SK-N-SH (cell line): ENCODE results near the gene LAMTOR4. TPM values are rescaled to one million over a fixed set of nuclear protein-coding genes. Genes with fewer than 3 reads are reported as not detected.

Experiments used
- CTCF ChIA-PET: fragments of 300-600, 350-600 bp; formaldehyde crosslinking; extraction: SDS; loops from one replicate; lab custom pipeline; 2021; lab: Yijun Ruan, JAX
- POLR2A ChIA-PET: fragments of 350-600 bp; sonication (Branson Sonifier 250); formaldehyde crosslinking; extraction: SDS; loops from one replicate; lab custom pipeline; 2020; ENCODE audit warnings: antibody characterized with exemption, inconsistent platforms; lab: Yijun Ruan, JAX
- DNase-seq: peaks from one replicate; pipeline ENCODE4 v3.0.0; 2012
- H2AFZ ChIP-seq: fragments of 200-600 bp; sonication (generic); 2 replicates; pipeline ENCODE4 v1.8.1; 2016; ENCODE audit warnings: antibody characterized with exemption, mild to moderate bottlenecking, low read depth
- H3F3A ChIP-seq: fragments of 200-600 bp; sonication (generic); replicated peaks from 2 replicates; pipeline ENCODE3; 2016; ENCODE audit warnings: antibody characterized with exemption, mild to moderate bottlenecking; ENCODE audit not compliant: insufficient read depth
- H3K27ac ChIP-seq, 2 experiments: fragments of 200-500 bp in 1 of 2; fragments of 200-600 bp in 1 of 2; sonication (Bioruptor generic) in 1 of 2; sonication (generic), shearing (Covaris generic) in 1 of 2; 2 replicates each; pipeline versions ENCODE4 v1.5.1 to v1.6.1; 2014 to 2016; ENCODE audit warnings: low read depth in 2 of 2, inconsistent platforms in 1 of 2, low read length in 1 of 2, mild to moderate bottlenecking in 1 of 2, mixed read lengths in 1 of 2
- H3K27me3 ChIP-seq: fragments of 200-600 bp; sonication (generic), shearing (Covaris generic); 2 replicates; pipeline ENCODE4 v1.6.1; 2016; ENCODE audit warnings: mixed run types; ENCODE audit not compliant: insufficient read depth
- H3K36me3 ChIP-seq, 2 experiments: fragments of 200-500 bp in 1 of 2; fragments of 200-600 bp in 1 of 2; sonication (Bioruptor generic) in 1 of 2; sonication (generic) in 1 of 2; replicated peaks in 1 of 2; 2 replicates each; pipeline versions ENCODE3 to v1.5.1; 2014 to 2016; ENCODE audit warnings: low read length in 1 of 2, mild to moderate bottlenecking in 1 of 2; ENCODE audit not compliant: insufficient read depth in 2 of 2, control insufficient read depth in 1 of 2
- H3K4me1 ChIP-seq, 2 experiments: fragments of 200-500 bp in 1 of 2; fragments of 200-600 bp in 1 of 2; sonication (Bioruptor generic) in 1 of 2; sonication (generic), shearing (Covaris generic) in 1 of 2; 2 replicates each; pipeline versions ENCODE4 v1.5.1 to v1.6.1; 2014 to 2016; ENCODE audit warnings: low read depth in 1 of 2, low read length in 1 of 2, mixed run types in 1 of 2; ENCODE audit not compliant: insufficient read depth in 2 of 2, control insufficient read depth in 1 of 2
- H3K4me2 ChIP-seq: fragments of 200-600 bp; sonication (generic), shearing (Covaris generic); 2 replicates; pipeline ENCODE4 v1.6.1; 2017; ENCODE audit warnings: mixed run types
- H3K4me3 ChIP-seq, 2 experiments: fragments of 200-500 bp in 1 of 2; fragments of 200-600 bp in 1 of 2; sonication (Bioruptor generic) in 1 of 2; sonication (generic), shearing (Covaris generic) in 1 of 2; 2 replicates each; pipeline versions ENCODE4 v1.5.1 to v1.8.1; 2014 to 2016; ENCODE audit warnings: low read depth in 2 of 2, inconsistent platforms in 1 of 2, low read length in 1 of 2, mild to moderate bottlenecking in 1 of 2, mixed read lengths in 1 of 2, moderate library complexity in 1 of 2
- H3K79me2 ChIP-seq: fragments of 200-600 bp; sonication (generic); 2 replicates; pipeline ENCODE4 v1.8.1; 2017; ENCODE audit warnings: mild to moderate bottlenecking; ENCODE audit not compliant: insufficient read depth
- H3K9ac ChIP-seq: fragments of 200-600 bp; sonication (generic); 2 replicates; pipeline ENCODE4 v1.6.1; 2017; ENCODE audit warnings: mixed run types
- H3K9me2 ChIP-seq: fragments of 200-600 bp; sonication (generic); 2 replicates; pipeline ENCODE4 v1.6.1; 2017; ENCODE audit warnings: mixed run types
- H3K9me3 ChIP-seq: fragments of 200-600 bp; sonication (generic); 2 replicates; pipeline ENCODE4 v1.6.1; 2017; ENCODE audit warnings: mixed run types, mild to moderate bottlenecking, moderate library complexity
- H4K20me1 ChIP-seq: fragments of 200-600 bp; sonication (generic); 2 replicates; pipeline ENCODE4 v1.6.1; 2017; ENCODE audit warnings: mild to moderate bottlenecking, mixed run types; ENCODE audit not compliant: insufficient read depth
- CHD2 ChIP-seq: fragments of 150-350 bp; IDR thresholded peaks from 2 replicates; pipeline ENCODE4 v1.6.1; 2018; ENCODE audit warnings: low read length; ENCODE audit not compliant: partially characterized antibody
- ELF1 ChIP-seq: IDR thresholded peaks from 2 replicates; pipeline ENCODE4 v1.4.0; 2012
- FOXJ3 ChIP-seq: sonication (generic); formaldehyde crosslinking; IDR thresholded peaks from 2 replicates; pipeline ENCODE4 v1.5.1; 2020; ENCODE audit warnings: mild to moderate bottlenecking, missing genetic modification reagents
- FOXM1 ChIP-seq: IDR thresholded peaks from 2 replicates; pipeline ENCODE4 v1.4.0; 2012; ENCODE audit warnings: low read depth, mild to moderate bottlenecking
- GABPA ChIP-seq: IDR thresholded peaks from 2 replicates; pipeline ENCODE4 v1.4.0; 2012; ENCODE audit warnings: low read depth, mild to moderate bottlenecking
- GATA2 ChIP-seq: sonication (generic); formaldehyde crosslinking; IDR thresholded peaks from 2 replicates; pipeline ENCODE4 v1.5.0; 2020; ENCODE audit warnings: mild to moderate bottlenecking, missing genetic modification reagents
- JUND ChIP-seq: IDR thresholded peaks from 2 replicates; pipeline ENCODE4 v1.4.0; 2012
- MEF2A ChIP-seq: IDR thresholded peaks from 2 replicates; pipeline ENCODE4 v1.4.0; 2012; ENCODE audit warnings: low read depth, borderline replicate concordance
- MXI1 ChIP-seq: IDR thresholded peaks from 2 replicates; pipeline ENCODE4 v1.6.1; 2012; ENCODE audit warnings: mild to moderate bottlenecking, low read depth, low read length, improper control_type of control experiment
- NFIC ChIP-seq: IDR thresholded peaks from 2 replicates; pipeline ENCODE4 v1.4.0; 2012; ENCODE audit warnings: borderline replicate concordance
- NRF1 ChIP-seq: IDR thresholded peaks from 2 replicates; pipeline ENCODE4 v1.6.1; 2012; ENCODE audit warnings: low read depth, mild to moderate bottlenecking, low read length
- POLR2AphosphoS5 ChIP-seq: IDR thresholded peaks from 2 replicates; pipeline ENCODE4 v1.6.1; 2012; ENCODE audit warnings: low read depth, low read length
- RAD21 ChIP-seq: IDR thresholded peaks from 2 replicates; pipeline ENCODE4 v1.6.1; 2012; ENCODE audit warnings: mild to moderate bottlenecking, low read length
- RCOR1 ChIP-seq: fragments of 150-350 bp; IDR thresholded peaks from 2 replicates; pipeline ENCODE4 v1.6.1; 2017; ENCODE audit warnings: antibody characterized with exemption, low read length
- RXRA ChIP-seq: IDR thresholded peaks from 2 replicates; pipeline ENCODE4 v1.4.0; 2012; ENCODE audit warnings: low read depth, mild to moderate bottlenecking, borderline replicate concordance
- SIN3A ChIP-seq: IDR thresholded peaks from 2 replicates; pipeline ENCODE4 v1.6.1; 2012; ENCODE audit warnings: low read depth, mild to moderate bottlenecking, low read length, moderate library complexity, borderline replicate concordance
- SMC3 ChIP-seq: IDR thresholded peaks from 2 replicates; pipeline ENCODE4 v1.6.1; 2012; ENCODE audit warnings: low read depth, low read length, improper control_type of control experiment
- TCF12 ChIP-seq: IDR thresholded peaks from 2 replicates; pipeline ENCODE4 v1.4.0; 2012
- TEAD4 ChIP-seq: IDR thresholded peaks from 2 replicates; pipeline ENCODE4 v1.4.0; 2012; ENCODE audit warnings: mild to moderate bottlenecking, borderline replicate concordance; ENCODE audit not compliant: insufficient read depth
- YY1 ChIP-seq: IDR thresholded peaks from 2 replicates; pipeline ENCODE4 v1.4.0; 2012; ENCODE audit warnings: low read depth, mild to moderate bottlenecking
- WGBS: methylation state at CpG from one replicate; pipeline ENCODE4 v1.1.6; 2017; ENCODE audit warnings: low lambda C conversion rate; 5-methylcytosine and 5-hydroxymethylcytosine counted together
- polyA plus RNA-seq, 3 experiments: library from polyadenylated mRNA; depleted of rRNA; stranded (reverse); fragments of >200 nt; gene quantifications; 2 replicates each; pipeline ENCODE4 v1.2.3, GENCODE V29; 2012
- TF ChIP-seq, protein P1 (sequence below): IDR thresholded peaks from 2 replicates; pipeline ENCODE4 v1.4.0; 2012; ENCODE audit warnings: low read depth, borderline replicate concordance
- TF ChIP-seq, protein P2 (sequence below): IDR thresholded peaks from 2 replicates; pipeline ENCODE4 v1.4.0; 2012; ENCODE audit warnings: low read depth, borderline replicate concordance
- TF ChIP-seq, protein P3 (sequence below): fragments of 200-600 bp; sonication (generic); IDR thresholded peaks from 2 replicates; pipeline ENCODE4 v1.6.1; 2017; ENCODE audit warnings: antibody characterized with exemption, mild to moderate bottlenecking, moderate library complexity
- TF ChIP-seq, protein P4 (sequence below): IDR thresholded peaks from 2 replicates; pipeline ENCODE4 v1.6.1; 2012; ENCODE audit warnings: mild to moderate bottlenecking, low read depth, low read length, moderate library complexity

The LAMTOR4 gene
- 600 and 630 TPM in 2 replicates for polyA plus RNA-seq (2012; rRNA removed)
- polyA plus RNA-seq (2012; cell fraction: cytosol; rRNA removed), result 369 and 475 TPM in 2 replicates
- 373 and 722 TPM in 2 replicates for polyA plus RNA-seq (2012; cell fraction: nucleus; rRNA removed)

DNA sequence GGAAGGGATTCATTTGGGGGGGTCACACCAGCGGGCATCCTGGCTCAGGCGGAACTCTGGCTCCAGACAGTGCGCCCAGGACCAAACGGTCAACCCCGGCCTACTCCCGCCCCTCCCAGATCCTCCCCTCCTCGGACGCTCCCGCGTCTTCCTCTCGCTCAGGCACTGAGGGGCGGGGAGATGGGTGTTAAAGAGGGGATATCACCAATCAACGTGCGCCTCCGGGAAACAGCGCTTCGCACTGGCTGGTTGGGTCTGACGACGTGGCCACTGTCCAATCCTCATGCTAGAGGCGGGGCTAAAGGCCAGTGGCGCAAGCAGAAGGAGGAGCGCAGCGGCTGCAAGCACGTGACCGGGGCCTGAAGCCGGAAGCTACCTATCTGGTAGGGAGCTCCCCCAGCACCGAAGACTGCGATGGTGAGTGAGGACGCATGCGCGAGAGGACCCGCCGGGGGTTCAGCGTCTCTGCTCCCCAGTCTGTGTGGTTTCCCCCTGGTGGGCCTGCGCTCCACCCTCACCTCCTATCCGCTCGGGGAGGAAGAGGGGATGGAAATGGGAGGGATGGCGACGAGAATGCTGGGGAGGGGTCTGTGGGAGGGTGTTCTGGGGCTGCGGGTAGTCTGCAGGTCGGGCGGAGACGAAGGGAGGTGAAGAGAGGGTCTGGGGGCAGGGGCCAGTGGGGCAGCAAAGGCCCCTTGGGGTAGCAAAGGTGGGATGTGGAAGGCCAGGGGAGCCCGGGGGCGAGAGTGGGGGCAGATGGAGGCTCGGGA lies at the start of gene LAMTOR4:
Gene LAMTOR4, plus strand, starts transcription at position 360 of the 770 bp plus-strand sequence. Its CDS starts 55 bp downstream, at position 415.
- Histone ChIP-seq H3K36me3 (peaks cover 6 to 21% of the 10 kb centered on the region in 2 experiments), H3K9me2 (no peaks in the 10 kb centered on the region), H2AFZ (peak within 1 kb of the TSS; percentile 94), H3K9ac (peak within 1 kb of the TSS; percentile 90), H3F3A (peaks cover 20% of the 10 kb centered on the region), H3K79me2 (peaks cover 41% of the 10 kb centered on the region), H3K27ac (peak within 1 kb of the TSS; percentile 57 to 80; a peak in 3 of 4 replicates), H4K20me1 (no peaks in the 10 kb centered on the region), H3K4me3 (peak within 1 kb of the TSS; percentile 66 to 83), H3K9me3 (no peaks in the 10 kb centered on the region), H3K27me3 (no peaks in the 10 kb centered on the region), H3K4me2 (peak within 1 kb of the TSS; percentile 96), H3K4me1 (peaks cover 5 to 7% of the 10 kb centered on the region in 2 experiments; a peak in 2 of 4 replicates)
- DNase-seq, result peak; percentile 98
- WGBS, result under 1% methylated on average over 43 of the region's 46 CpGs
- POLR2A ChIA-PET, result interaction anchor here (0.5 to 3.6 kb wide), 11 partner anchors 10 to 280 kb away, joined by 3 to 25 read pairs (median 5); partner anchors contain the start of genes AP4M1, GAL3ST4, MBLAC1 and MCM7
- CTCF ChIA-PET, result interaction anchor here (0.6 to 6.5 kb wide), 6 partner anchors 9 to 67 kb away, joined by 3 to 73 read pairs (median 5); partner anchors contain the start of gene TRAPPC14
- TF ChIP-seq NRF1 (peak; percentile 81), JUND (no peak), RCOR1 (0 out of 2 replicates have a peak, but pooled peaks have one; percentile 21), MEF2A (no peak), RXRA (no peak), MXI1 (peak; percentile 93), ELF1 (peak; percentile 78), POLR2AphosphoS5 (peak; percentile 91), SMC3 (peak; percentile 15; the same call in 1 of the 2 replicates), SIN3A (peak; percentile 27; the same call in 1 of the 2 replicates), TCF12 (no peak), CHD2 (peak; percentile 92), RAD21 (no peak), GABPA (peak; percentile 65), TEAD4 (no peak), FOXJ3 (CRISPR knock-in tag) (no peak), FOXM1 (no peak), NFIC (no peak), YY1 (peak; percentile 54), GATA2 (no peak)
- TF ChIP-seq, protein P1, sequence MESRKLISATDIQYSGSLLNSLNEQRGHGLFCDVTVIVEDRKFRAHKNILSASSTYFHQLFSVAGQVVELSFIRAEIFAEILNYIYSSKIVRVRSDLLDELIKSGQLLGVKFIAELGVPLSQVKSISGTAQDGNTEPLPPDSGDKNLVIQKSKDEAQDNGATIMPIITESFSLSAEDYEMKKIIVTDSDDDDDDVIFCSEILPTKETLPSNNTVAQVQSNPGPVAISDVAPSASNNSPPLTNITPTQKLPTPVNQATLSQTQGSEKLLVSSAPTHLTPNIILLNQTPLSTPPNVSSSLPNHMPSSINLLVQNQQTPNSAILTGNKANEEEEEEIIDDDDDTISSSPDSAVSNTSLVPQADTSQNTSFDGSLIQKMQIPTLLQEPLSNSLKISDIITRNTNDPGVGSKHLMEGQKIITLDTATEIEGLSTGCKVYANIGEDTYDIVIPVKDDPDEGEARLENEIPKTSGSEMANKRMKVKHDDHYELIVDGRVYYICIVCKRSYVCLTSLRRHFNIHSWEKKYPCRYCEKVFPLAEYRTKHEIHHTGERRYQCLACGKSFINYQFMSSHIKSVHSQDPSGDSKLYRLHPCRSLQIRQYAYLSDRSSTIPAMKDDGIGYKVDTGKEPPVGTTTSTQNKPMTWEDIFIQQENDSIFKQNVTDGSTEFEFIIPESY, result no peak
- TF ChIP-seq, protein P2, sequence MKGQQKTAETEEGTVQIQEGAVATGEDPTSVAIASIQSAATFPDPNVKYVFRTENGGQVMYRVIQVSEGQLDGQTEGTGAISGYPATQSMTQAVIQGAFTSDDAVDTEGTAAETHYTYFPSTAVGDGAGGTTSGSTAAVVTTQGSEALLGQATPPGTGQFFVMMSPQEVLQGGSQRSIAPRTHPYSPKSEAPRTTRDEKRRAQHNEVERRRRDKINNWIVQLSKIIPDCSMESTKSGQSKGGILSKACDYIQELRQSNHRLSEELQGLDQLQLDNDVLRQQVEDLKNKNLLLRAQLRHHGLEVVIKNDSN, result peak; percentile 96
- TF ChIP-seq, protein P3, sequence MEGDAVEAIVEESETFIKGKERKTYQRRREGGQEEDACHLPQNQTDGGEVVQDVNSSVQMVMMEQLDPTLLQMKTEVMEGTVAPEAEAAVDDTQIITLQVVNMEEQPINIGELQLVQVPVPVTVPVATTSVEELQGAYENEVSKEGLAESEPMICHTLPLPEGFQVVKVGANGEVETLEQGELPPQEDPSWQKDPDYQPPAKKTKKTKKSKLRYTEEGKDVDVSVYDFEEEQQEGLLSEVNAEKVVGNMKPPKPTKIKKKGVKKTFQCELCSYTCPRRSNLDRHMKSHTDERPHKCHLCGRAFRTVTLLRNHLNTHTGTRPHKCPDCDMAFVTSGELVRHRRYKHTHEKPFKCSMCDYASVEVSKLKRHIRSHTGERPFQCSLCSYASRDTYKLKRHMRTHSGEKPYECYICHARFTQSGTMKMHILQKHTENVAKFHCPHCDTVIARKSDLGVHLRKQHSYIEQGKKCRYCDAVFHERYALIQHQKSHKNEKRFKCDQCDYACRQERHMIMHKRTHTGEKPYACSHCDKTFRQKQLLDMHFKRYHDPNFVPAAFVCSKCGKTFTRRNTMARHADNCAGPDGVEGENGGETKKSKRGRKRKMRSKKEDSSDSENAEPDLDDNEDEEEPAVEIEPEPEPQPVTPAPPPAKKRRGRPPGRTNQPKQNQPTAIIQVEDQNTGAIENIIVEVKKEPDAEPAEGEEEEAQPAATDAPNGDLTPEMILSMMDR, result peak; percentile 13; the same call in 1 of the 2 replicates
- TF ChIP-seq, protein P4, sequence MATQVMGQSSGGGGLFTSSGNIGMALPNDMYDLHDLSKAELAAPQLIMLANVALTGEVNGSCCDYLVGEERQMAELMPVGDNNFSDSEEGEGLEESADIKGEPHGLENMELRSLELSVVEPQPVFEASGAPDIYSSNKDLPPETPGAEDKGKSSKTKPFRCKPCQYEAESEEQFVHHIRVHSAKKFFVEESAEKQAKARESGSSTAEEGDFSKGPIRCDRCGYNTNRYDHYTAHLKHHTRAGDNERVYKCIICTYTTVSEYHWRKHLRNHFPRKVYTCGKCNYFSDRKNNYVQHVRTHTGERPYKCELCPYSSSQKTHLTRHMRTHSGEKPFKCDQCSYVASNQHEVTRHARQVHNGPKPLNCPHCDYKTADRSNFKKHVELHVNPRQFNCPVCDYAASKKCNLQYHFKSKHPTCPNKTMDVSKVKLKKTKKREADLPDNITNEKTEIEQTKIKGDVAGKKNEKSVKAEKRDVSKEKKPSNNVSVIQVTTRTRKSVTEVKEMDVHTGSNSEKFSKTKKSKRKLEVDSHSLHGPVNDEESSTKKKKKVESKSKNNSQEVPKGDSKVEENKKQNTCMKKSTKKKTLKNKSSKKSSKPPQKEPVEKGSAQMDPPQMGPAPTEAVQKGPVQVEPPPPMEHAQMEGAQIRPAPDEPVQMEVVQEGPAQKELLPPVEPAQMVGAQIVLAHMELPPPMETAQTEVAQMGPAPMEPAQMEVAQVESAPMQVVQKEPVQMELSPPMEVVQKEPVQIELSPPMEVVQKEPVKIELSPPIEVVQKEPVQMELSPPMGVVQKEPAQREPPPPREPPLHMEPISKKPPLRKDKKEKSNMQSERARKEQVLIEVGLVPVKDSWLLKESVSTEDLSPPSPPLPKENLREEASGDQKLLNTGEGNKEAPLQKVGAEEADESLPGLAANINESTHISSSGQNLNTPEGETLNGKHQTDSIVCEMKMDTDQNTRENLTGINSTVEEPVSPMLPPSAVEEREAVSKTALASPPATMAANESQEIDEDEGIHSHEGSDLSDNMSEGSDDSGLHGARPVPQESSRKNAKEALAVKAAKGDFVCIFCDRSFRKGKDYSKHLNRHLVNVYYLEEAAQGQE, result no peak
